ENCODE results near the gene TGM1.

TGM1 gene

GRCh38 chr14:24291446-24292117, 28.6 kb upstream of the TGM1 start:
- no peak for DNase-seq

- no peak for DNase-seq
These were observed 27.8 kb upstream of the TGM1 start for GRCh38 chr14:24290746-24291145.

GRCh38 chr14:24289649-24290280, 26.8 kb upstream of the TGM1 start:
- DNase-seq: no peak

- no peak for DNase-seq
These were observed 24.0 kb upstream of the TGM1 start for GRCh38 chr14:24286996-24287395.

- no peak for DNase-seq
These were observed 22.4 kb upstream of the TGM1 start for GRCh38 chr14:24285351-24285750.

GRCh38 chr14:24284501-24285035, 21.6 kb upstream of the TGM1 start:
- no peak for DNase-seq

- DNase-seq: no peak
These were observed 21.0 kb upstream of the TGM1 start for GRCh38 chr14:24283796-24284460.

GRCh38 chr14:24282736-24283135, 19.8 kb upstream of the TGM1 start:
- no peak for DNase-seq

- no peak for DNase-seq
These were observed 18.7 kb upstream of the TGM1 start for GRCh38 chr14:24281636-24282035.

- no peak for DNase-seq
These were observed 18.0 kb upstream of the TGM1 start for GRCh38 chr14:24280797-24281460.

- no peak for DNase-seq
These were observed 16.6 kb upstream of the TGM1 start for GRCh38 chr14:24279301-24280186.

GRCh38 chr14:24278424-24278823, 15.4 kb upstream of the TGM1 start:
- DNase-seq: no peak

GRCh38 chr14:24277606-24278321, 14.8 kb upstream of the TGM1 start:
- no peak for DNase-seq

- no peak for DNase-seq
These were observed 14.1 kb upstream of the TGM1 start for GRCh38 chr14:24277071-24277470.

- DNase-seq: no peak
These were observed 11.1 kb upstream of the TGM1 start for GRCh38 chr14:24274101-24274543.

GRCh38 chr14:24273422-24273998, 10.5 kb upstream of the TGM1 start:
- no peak for DNase-seq

- no peak for DNase-seq
These were observed 9.5 kb upstream of the TGM1 start for GRCh38 chr14:24272467-24272866.

GRCh38 chr14:24271834-24272263, 8.9 kb upstream of the TGM1 start:
- DNase-seq: no peak

- DNase-seq: peak; percentile 77
These were observed 8.3 kb upstream of the TGM1 start, which contains the start of gene RABGGTA for GRCh38 chr14:24271134-24271833. Gene RABGGTA, minus strand, starts transcription at chr14:24271597. Its CDS starts 482 bp downstream, at chr14:24271115.

GRCh38 chr14:24270537-24271133, 7.7 kb upstream of the TGM1 start:
- DNase-seq: no peak

Measured in NCI-H2029 treated with DMSO at 0.1 percent for 48 hours (cell line).